Measurements from ENCODE around the gene MRPL24.

Gene MRPL24

GRCh38 chr1:156709757-156710489, 31.0 kb downstream of the MRPL24 start:
- no peak for DNase-seq

GRCh38 chr1:156709031-156709430, 31.9 kb downstream of the MRPL24 start:
- DNase-seq = no peak

- no peak for DNase-seq
Measured at GRCh38 chr1:156708218-156708661, 32.6 kb downstream of the MRPL24 start.

GRCh38 chr1:156707417-156708217, 33.3 kb downstream of the MRPL24 start:
- no peak for DNase-seq

- DNase-seq = no peak
Measured at GRCh38 chr1:156706657-156707416, 34.1 kb downstream of the MRPL24 start.

- DNase-seq = peak; percentile 56 to 71
Measured at GRCh38 chr1:156705918-156706656, 34.8 kb downstream of the MRPL24 start.

GRCh38 chr1:156705321-156705917, 35.5 kb downstream of the MRPL24 start, which contains the start of gene CRABP2:
TSS of gene CRABP2 (minus strand) at chr1:156705583. CDS start at chr1:156705446, 137 bp downstream.
- DNase-seq = peak; percentile 41 to 70

- peak in 1 of 2 donors; percentile 72 for DNase-seq
Measured at GRCh38 chr1:156704930-156705320, 36.0 kb downstream of the MRPL24 start.

GRCh38 chr1:156704166-156704711, 36.6 kb downstream of the MRPL24 start:
- DNase-seq = no peak

GRCh38 chr1:156703741-156704140, 37.1 kb downstream of the MRPL24 start:
- no peak for DNase-seq

- no peak for DNase-seq
Measured at GRCh38 chr1:156703336-156703735, 37.6 kb downstream of the MRPL24 start.

GRCh38 chr1:156700736-156701531, 40.0 kb downstream of the MRPL24 start:
- no peak for DNase-seq

GRCh38 chr1:156698995-156699394, 41.9 kb downstream of the MRPL24 start:
- DNase-seq = peak; percentile 73 to 93

GRCh38 chr1:156697481-156697880, 43.4 kb downstream of the MRPL24 start:
- DNase-seq = no peak

GRCh38 chr1:156696755-156697154, 44.1 kb downstream of the MRPL24 start:
- DNase-seq = no peak

GRCh38 chr1:156694690-156694962, 46.3 kb downstream of the MRPL24 start:
- no peak for DNase-seq

- DNase-seq = peak in 1 of 2 donors; percentile 39
Measured at GRCh38 chr1:156693848-156694689, 46.8 kb downstream of the MRPL24 start.

- no peak for DNase-seq
Measured at GRCh38 chr1:156692925-156693847, 47.7 kb downstream of the MRPL24 start.

GRCh38 chr1:156692441-156692924, 48.4 kb downstream of the MRPL24 start:
- no peak for DNase-seq

All from inflammatory macrophage (primary cell).